GM21526 (cell line): ENCODE results near the gene ANKRD45.
"Not testable (repeated sequence)": the region's sequence is repeated elsewhere in the genome, so short reads cannot be mapped to it uniquely, and the experiment has no call there.

ENCODE experiments used
- ATAC-seq: cut with Tn5 transposase; IDR thresholded peaks from one replicate; pipeline ENCODE4 v1.9.1; 2021; ENCODE audit warnings: moderate library complexity; ENCODE audit not compliant: unreplicated experiment, low FRiP score

The ANKRD45 gene, protein sequence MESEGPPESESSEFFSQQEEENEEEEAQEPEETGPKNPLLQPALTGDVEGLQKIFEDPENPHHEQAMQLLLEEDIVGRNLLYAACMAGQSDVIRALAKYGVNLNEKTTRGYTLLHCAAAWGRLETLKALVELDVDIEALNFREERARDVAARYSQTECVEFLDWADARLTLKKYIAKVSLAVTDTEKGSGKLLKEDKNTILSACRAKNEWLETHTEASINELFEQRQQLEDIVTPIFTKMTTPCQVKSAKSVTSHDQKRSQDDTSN

DNA sequence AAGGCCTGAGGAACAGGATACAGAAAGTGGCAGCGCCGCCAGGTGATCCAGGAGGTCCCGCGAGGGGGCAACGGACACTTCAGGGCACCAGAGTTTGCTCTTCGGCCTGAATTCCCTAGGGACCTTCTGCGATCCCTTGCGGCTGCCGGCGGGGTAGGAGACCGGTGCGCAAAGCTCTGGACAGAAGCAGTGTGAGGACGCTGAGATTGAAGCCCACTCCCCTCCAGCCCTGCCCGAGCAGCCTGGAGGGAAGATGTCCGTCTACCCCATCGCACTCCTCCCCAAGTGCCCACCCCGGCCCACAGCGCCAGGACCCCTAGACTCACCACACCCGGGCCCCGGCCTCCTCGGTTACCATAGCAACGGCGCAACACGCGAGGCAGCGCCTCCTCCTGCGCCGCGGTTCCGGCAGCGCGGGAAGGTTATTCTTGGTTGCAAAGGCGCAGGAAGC is at the start of gene ANKRD45:
ANKRD45 (minus strand) TSS at position 361 of the 451 bp plus-strand sequence. CDS start 10,433 bp downstream, outside the sequence.
- no peak for ATAC-seq

DNA sequence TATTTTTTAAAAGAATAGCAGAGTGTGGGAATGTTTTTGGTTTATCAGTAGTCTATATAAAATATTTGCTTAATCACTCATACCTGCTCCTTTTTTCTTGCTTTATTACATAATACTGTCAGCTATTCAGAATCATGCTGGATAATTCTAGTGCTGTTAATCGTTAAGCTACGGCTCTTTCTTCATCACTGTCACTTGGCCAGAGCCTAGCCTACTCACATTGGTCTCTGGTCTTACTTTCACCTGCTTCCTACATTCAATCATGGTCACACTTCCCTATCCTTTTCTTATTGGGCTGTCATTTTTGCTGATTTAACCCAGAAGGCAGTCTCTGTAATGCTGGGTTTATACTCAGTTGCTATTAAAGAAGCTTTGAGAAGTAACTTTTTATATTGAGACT is 47.6 kb upstream of the ANKRD45 start:
- ATAC-seq = no peak

DNA sequence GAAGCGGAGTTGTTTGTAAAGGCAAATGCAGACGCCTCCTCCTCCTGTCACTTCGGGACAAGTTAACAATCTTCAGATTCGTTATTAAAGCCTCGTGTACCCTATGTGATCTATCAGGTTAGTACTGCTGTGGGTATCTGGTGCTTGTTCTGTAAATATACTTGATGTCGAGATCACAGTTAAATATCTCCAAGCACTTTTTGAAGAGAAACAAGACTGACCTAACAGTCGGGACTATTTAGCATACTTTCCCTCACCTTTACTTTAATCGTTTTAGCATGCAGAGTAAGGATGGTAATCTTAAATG is 45.8 kb upstream of the ANKRD45 start:
- ATAC-seq = no peak

DNA sequence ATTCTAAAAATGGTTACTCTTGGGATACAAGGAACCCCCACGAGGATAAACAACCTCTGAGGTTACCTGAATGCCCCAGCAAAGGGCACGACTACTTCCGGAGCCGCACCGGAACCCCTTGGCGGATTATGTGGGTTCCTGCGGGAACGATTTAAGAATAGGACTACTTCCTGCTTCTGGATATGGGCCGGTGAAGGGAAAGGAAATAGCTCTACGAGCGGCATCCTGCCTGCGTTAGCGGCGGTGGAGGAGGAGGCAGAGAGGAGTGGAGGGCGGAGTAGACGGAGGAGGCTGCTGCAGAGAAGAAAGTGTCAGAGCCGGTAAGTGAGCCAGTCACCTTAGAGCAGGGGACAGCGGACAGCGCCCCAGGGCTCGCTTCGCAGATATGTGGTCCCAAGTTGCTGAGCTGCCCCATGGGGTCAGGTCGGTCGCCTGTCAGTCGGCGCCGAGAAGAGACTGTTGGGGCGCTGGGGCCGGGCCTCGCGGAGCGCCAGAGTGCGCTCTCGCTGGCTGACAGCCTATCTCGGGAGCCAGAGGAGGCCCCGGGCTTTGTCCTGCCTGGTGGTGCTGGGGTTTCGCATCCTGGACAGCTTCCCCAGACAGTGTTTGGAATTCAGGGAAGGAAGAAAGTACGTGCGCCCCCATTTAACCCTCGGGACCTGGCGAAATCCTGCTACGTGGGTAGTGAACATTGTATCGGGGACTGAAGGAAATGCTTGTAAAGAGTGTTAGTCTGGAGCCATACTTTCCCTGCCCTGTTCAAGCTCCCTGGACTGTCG is 45.3 kb upstream of the ANKRD45 start, which contains the start of gene KLHL20:
KLHL20 (plus strand) TSS at position 223 of the 779 bp plus-strand sequence. CDS start 1,063 bp downstream, outside the sequence.
- peak; percentile 91 for ATAC-seq

DNA sequence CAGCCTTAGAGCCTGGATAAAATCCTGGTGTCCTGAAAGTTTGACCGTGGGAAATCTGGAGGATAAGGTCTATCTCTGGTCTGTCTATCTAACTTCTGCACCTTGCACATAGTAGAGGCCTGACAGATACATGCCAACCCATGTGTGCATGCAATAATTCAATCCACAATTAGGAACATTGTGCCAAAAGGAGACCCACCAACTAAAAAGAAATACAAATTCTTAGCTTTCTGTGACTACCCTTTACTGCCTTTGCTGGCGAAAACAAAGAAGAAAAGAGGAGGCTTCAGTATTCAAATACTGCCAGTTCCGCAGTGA is 44.7 kb upstream of the ANKRD45 start:
- ATAC-seq = no peak

DNA sequence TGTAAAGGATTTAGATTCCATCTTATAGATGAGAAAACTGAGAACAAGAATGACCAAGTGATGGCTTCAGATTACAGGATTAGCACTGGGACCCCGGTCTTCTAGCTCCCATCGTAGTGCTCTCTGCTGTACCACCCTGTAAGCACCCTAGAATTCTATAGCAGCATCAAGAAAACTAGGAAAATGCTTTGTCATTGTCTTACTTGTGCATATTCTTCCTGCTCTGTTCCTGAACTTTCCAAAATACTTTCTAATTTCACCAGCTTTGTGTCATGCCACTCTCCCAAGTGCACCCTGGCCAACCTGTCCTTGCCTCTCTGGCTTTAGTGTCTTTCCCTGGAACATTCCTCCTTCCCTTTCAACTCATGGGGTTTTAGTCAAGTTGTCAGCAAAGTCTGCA is 39.1 kb upstream of the ANKRD45 start:
- ATAC-seq = no peak

DNA sequence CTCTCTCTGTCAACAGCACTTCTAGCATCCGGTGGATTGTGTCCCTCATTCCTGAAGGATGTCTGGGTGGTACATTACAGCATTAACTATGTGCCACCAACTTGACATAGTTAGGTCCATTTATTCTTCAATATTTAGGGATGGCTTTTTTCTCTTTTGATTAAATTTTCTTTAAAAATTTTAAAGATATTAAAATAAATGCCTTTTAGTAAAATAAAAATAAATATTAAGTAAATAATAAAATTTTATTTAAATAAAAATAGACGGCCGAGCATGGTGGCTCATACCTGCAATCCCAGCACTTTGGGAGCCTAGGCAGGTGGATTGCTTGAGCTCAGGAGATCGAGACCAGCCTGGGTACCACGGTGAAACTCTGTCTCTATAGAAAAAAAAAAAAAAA is 35.5 kb upstream of the ANKRD45 start:
- ATAC-seq = no peak

DNA sequence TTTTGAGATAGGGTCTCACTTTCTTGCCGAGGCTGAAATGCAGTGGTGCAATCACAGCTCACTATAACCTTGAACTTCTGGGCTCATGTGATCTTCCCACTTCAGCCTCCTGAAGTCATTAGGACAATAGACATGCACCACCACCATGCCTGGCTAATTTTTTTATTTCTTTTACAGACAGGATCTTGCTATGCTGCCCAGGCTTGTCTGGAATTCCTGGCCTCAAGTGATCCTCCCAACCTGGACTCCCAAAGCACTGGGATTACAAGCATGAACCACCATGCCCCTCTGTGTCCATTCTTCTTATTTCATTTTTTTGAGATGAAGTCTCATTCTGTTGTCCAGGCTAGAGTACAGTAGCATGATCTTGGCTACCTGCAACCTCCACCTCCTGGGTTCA is 33.1 kb upstream of the ANKRD45 start:
- ATAC-seq = no peak

DNA sequence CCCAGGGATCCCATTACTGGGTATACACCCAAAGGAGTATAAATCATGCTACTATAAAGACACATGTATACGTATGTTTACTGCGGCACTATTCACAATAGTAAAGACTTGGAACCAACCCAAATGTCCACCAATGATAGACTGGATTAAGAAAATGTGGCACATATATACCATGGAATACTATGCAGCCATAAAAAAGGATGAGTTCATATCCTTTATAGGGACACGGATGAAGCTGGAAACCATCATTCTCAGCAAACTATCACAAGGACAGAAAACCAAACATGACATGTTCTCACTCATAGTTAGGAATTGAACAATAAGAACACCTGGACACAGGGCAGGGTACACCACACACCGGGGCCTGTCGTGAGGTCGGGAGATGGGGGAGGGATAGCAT is 31.6 kb upstream of the ANKRD45 start:
- ATAC-seq = not testable (repeated sequence)

DNA sequence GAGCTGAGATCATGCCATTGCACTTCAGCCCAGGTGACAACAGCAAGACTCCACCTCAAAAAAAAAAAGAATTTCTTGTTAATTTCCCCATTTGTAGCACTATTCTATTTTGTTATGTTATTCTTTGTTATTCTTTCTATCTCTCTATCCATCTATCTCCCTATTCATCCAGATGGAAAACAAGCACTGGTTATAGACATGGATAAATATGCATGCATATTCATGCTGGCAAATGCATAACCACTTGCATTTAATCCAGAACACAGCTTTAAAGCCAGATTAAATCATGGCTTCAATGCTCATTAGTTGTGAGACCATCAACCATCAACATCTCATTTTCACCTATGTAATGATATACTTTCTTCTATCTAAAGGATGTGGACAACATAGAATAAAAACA is 23.6 kb upstream of the ANKRD45 start:
- no peak for ATAC-seq

DNA sequence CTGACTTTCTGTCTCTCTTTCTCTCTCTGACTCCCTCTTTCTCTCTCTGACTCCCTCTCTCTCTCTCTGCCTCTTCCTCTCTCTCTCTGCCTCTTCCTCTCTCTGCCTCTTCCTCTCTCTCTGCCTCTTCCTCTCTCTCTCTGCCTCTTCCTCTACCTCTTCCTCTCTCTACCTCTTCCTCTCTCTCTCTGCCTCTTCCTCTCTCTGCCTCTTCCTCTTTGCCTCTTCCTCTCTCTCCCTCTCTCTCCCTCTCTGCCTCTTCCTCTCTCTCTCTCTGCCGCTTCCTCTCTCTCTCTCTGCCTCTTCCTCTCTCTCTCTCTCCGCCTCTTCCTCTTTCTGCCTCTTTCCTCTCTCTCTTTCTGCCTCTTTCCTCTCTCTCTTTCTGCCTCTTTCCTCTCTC is 18.6 kb upstream of the ANKRD45 start:
- no peak for ATAC-seq

DNA sequence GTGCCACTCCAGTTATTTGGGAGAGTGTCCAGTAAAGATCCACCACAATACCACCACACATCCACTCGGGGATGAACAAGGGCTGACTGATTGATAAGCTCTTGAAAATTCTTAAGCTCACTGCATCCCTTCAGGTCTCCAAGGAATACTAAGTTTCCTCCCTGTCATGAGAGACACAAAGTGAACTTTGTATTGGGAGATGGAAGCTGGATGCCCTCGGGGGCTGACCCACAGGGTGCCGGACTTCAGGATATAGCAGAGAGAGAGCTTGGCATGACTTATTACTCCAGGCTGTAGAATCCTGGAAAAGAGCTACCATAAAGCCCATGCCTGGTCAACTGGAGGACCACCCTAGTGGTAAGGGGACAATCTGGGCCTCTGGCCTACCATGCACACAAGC is 15.5 kb upstream of the ANKRD45 start:
- ATAC-seq = not testable (repeated sequence)

DNA sequence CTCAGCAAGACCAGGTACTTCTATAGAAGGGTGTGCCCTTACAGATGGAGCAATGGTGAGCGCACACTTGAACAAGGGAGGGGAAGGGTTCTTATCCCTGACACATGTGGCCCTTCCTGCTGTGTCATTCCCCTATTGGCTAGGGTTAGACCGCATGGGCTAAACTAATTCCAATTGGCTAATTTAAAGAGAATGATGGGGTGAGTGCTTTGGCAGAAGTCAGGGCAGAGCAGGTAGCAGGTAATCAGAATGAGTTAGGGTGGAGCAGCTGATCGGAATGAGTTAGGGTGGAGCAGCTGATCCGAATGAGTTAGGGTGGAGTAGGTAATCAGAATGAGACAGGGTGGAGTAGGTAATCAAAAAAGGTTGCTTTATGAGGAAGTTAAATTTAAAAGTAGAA is 14.2 kb upstream of the ANKRD45 start:
- not testable (repeated sequence) for ATAC-seq

DNA sequence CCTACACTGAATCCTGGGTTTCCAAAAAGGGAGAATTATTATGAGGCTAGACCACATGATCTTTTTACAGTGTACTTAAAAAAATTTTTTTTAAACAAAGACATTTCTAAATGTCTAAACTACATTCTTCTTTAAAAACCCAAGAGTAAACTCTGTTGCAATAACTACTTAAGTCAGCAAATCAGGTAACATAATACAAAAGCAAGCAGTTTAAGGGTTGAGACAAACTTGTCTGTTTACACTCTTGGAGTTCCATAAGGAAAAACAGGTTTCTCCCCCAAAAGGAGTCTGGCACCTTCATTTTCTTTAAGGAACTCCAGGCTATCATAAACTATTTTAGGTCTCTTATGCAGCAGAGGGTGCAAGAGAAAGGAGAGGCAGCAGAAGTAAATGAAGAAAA is 12.5 kb upstream of the ANKRD45 start:
- ATAC-seq = no peak

DNA sequence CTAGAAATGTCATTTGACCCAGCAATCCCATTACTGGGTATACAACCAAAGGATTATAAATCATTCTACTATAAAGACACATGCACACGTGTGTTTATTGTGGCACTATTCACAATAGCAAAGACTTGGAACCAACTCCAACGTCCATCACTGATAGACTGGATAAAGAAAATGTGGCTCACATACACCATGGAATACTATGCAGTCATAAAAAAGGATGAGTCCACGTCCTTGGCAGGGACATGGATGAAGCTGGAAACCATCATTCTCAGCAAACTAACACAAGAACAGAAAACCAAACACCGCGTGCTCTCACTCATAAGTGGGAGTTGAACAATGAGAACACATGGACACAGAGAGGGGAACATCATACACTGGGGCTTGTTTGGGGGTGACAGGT is 10.5 kb upstream of the ANKRD45 start:
- not testable (repeated sequence) for ATAC-seq

DNA sequence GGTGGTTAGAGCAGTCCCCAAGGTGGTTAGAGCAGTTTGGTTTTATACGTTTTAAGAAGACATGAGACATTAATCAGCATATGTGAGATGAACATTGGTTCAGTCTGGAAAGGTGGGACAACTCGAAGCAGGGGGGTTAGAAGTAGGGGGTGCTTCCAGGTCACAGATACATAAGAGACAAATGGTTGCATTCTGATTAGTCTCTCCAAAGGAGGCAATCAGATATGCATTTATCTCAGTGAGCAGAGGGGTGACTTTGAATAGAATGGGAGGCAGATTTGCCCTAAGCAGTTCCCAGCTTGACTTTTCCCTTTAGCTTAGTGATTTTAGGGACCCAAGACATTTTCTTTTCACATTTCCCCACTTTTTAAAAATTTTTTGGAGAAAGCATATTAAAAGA is 4.8 kb upstream of the ANKRD45 start:
- not testable (repeated sequence) for ATAC-seq

DNA sequence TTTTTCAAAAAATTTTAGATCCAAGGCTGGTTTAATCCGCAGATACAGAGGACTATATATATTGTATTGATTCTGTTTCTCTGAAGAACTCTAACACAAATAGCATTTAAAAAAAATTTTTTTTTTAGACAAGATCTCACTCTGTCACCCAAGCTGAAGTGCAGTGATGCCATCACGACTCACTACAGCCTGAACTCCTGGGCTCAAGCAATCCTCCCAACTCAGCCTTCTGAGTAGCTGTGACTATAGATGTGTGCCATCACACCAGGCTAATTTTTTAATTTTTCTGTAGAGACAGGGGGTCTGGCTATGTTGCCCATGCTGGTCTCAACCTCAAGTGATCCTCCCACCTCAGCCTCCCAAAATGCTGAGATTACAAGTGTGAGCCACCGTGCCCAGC is 3.0 kb downstream of the ANKRD45 start:
- no peak for ATAC-seq

DNA sequence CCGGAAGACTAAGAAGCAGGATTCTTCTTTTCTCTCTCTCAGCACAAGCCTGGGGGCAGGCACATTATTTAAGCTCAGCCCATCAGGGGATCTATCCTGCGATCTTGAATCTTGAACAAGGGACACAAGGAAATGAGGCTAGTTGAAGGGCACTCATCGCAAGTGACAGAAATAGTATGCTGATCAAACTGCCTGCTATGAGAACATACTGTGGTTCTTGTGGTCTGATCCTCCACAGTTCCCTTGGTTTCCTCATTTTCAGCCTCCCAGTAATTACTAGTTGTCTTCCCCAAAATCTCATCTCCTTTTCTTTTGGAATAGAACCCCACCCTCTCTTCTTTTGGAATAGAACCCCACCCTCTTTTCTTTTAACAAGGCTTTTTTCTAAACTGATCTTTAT is 6.5 kb downstream of the ANKRD45 start:
- no peak for ATAC-seq

DNA sequence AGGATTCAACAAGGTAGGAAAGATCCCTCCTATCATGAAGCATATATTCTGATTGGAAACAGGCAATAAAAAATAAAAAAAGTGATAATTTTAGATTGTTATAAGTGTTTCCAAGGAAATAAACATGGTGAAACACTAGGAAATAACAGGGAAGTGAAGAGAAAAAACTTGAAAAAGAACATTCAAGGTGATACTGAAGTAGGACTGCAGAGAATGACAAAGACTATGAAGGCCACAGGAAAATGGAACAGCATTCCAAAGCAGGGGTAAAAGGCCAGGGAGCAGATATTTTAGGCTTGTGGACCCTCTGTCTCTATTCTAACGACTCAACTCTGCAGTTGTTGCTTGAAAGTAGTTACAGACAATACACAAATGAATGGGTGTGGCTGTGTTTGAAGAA is 7.9 kb downstream of the ANKRD45 start:
- no peak for ATAC-seq

DNA sequence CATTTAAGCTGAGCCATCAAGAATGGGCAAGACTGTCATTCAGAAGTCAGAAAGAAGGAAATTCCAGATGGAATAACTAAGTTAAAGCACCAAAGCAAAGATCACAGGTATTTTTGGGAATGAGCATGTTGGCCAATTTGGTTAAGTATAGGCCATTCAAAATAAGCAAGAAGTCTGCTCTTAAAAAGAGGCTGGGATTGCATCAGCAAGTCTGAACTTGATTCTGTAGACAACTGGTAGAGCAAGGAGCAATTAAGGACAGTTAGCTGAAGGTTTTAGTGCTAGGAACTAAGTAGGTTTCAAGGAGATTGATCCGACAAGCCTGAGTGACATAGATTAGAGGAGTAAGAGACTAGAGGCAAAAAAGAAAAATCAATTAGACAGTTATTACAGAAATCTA is 8.4 kb downstream of the ANKRD45 start:
- no peak for ATAC-seq

DNA sequence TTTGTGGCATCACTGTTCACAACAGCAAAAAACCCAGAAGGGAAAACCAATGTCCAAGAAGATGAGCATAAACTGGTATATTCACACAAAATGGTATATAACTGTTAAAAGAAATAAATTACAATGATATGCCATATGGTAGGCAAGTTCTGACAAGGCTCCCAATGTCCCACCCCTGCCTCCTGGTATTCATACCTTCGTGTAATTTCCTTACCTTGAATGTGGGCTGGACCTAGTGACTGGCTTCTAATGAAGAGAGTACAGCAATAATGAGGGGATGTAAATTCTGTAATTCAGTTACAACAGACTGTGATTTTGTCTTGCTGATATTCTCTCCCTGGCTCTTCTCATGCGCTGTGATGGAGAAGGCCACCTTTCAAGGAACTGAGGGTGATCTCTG is 9.3 kb downstream of the ANKRD45 start:
- ATAC-seq = no peak

DNA sequence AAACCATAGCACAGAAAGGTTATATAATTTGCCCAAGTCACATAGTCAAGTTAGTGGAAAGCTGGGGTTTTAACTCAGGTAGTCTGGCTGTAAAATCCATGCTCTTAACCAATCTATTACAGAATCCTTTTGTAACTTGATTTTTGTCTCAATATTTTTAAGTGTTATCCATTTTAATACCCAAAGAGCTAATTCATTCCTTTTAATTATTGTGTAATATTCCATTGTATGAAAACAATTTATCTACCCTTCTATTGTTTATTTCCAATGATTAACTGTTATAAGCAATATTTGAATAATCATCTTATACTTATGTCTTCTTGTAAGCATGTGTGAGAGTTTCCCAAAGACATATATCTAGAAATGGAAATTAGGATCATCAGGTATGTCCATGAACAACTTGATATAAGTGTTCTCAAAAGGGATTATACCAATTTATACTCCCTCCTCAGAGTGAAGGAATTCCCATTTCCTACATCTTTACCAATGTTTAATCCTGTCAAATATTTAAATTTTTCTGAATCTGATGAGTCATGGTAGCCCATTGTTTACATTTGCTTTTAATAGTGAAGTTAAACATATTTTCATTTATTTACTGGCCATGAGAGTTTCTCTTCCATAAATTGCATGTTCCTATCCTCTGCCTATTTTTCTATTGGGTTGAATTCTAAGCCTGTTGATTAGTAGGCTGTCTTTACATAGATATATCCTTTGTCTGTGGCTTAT is 20.6 kb downstream of the ANKRD45 start:
- ATAC-seq = no peak
